Naive thymus-derived CD8-positive, alpha-beta T cell (primary cell): ENCODE data around the gene F2RL1. TPM values are rescaled to one million over a fixed set of nuclear protein-coding genes. Genes with fewer than 3 reads are reported as not detected.
"Not testable (repeated sequence)": the region's sequence is repeated elsewhere in the genome, so short reads cannot be mapped to it uniquely, and the experiment has no call there.

Experiments used
- ATAC-seq, 2 donors: fragments of 150-1000 bp; cut with Tn5 transposase in 1 of 2; sonication (Bioruptor Pico), chemical (Tn5 transposase) in 1 of 2; 1 replicate in 1 of 2; 2 replicates in 1 of 2; pipeline ENCODE4 v1.10.0; 2021; ENCODE audit warnings: mild to moderate bottlenecking in 2 of 2, moderate library complexity in 2 of 2
- POLR2A ChIA-PET: fragments of 350-600 bp; sonication (Branson Sonifier 250); formaldehyde crosslinking; loops from one replicate; lab custom pipeline; 2021; ENCODE audit warnings: antibody characterized with exemption; lab: Charles Lee
- DNase-seq, 10 donors: peaks; one replicate each; pipeline versions ENCODE4 v3.0.0 to v3.0.0-alpha.2; 2020 to 2022
- H3K27ac Mint-ChIP-seq, 10 donors: one replicate each; pipeline ENCODE4 v1.8.0; 2020 to 2022; ENCODE audit warnings: mild to moderate bottlenecking in 10 of 10, mixed read lengths in 10 of 10, moderate library complexity in 4 of 10, inconsistent platforms in 1 of 10
- H3K27me3 Mint-ChIP-seq, 5 donors: one replicate each; pipeline ENCODE4 v1.8.0; 2021 to 2022; ENCODE audit warnings: mixed read lengths in 5 of 5
- H3K36me3 Mint-ChIP-seq, 3 donors: one replicate each; pipeline ENCODE4 v1.8.0; 2020 to 2022; ENCODE audit warnings: mixed read lengths in 3 of 3, mild to moderate bottlenecking in 2 of 3, inconsistent platforms in 1 of 3
- H3K4me1 Mint-ChIP-seq, 4 donors: one replicate each; pipeline ENCODE4 v1.8.0; 2021 to 2022; ENCODE audit warnings: mixed read lengths in 4 of 4
- H3K4me3 Mint-ChIP-seq, 10 donors: one replicate each; pipeline ENCODE4 v1.8.0; 2020 to 2022; ENCODE audit warnings: mild to moderate bottlenecking in 10 of 10, mixed read lengths in 10 of 10, moderate library complexity in 6 of 10, inconsistent platforms in 1 of 10
- H3K9me3 Mint-ChIP-seq, 9 donors: one replicate each; pipeline ENCODE4 v1.8.0; 2020 to 2022; ENCODE audit warnings: mixed read lengths in 9 of 9, mild to moderate bottlenecking in 3 of 9, inconsistent platforms in 1 of 9, moderate library complexity in 1 of 9
- polyA plus RNA-seq, 3 donors: library from polyadenylated mRNA; unstranded; fragments of 300-500 nt; fragmentation: Illumina TruSeq; gene quantifications; one replicate each; pipeline ENCODE4 v1.2.3, GENCODE V29; 2021
- total RNA-seq, 8 experiments: library from RNA in 2 of 8; stranded (reverse) in 2 of 8; gene quantifications; one replicate each; pipeline ENCODE4 v1.2.3 and lab custom pipeline; 2021 to 2026

The F2RL1 gene
- total and polyA plus RNA-seq, 5 experiments from 2014 or later: 0.48 to 4.7 (median 3.1) TPM

DNA sequence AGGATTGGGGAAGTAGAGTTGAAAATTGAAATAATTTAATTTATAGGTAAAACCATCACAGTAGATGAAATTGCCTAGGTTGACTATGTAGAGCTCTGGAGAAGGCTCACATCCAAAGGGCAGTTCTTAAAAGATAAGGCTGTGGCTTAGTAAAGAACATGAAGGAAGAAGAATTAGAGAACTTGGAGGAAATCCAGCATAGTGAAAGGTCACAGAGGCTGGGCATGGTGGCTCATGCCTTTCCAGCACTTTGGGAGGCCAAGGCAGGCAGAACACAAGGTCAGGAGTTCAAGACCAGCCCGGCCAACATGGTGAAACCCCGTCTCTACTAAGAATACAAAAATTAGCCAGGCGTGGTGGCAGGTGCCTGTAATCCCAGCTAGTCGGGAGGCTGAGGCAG, 38.0 kb downstream of the F2RL1 start:
- H3K27me3 Mint-ChIP-seq, POLR2A ChIA-PET: not testable (repeated sequence)
- H3K4me1 Mint-ChIP-seq: peaks cover 15 to 34% (median 27%) of the 10 kb centered on the region in 4 donors

DNA sequence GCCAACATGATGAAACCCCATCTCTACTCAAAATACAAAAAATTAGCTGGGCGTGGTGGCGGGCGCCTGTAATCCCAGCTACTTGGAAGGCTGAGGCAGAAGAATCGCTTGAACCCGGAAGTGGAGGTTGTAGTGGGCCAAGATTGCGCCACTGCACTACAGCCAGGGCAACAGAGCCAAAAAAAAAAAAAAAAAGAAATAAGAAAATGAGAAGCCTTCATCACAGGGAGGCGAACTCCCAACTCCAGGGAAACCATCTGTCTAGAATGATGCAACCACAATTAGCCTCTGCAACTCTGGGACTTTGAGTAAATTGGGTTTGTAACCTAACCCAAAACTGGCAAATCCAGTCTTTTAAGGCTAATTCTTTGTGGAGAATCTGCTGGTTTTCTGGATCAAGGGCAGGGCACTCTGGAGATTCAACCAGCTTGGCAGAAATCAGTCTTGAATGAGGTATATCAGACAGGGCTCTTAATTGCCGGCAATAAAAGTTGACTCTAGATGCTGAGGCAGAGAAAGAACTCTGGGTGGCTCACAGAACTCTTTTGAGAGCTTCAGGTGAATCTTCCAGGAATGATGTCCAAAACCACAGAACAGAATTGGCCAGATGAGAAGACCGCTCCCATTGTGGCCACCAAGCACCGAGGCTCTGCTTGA, 40.9 kb downstream of the F2RL1 start:
- Mint-ChIP-seq H3K36me3 (no peaks in the 10 kb centered on the region), H3K4me3 (no peak overlapping the region), H3K27me3 (no peaks in the 10 kb centered on the region), H3K4me1 (peaks cover 15 to 24% (median 24%) of the 10 kb centered on the region in 4 donors), H3K9me3 (no peaks in the 10 kb centered on the region), H3K27ac (no peak overlapping the region)
- DNase-seq (no peak), ATAC-seq (no peak)
- POLR2A ChIA-PET: no interaction called here

More for the DNA sequence above, 38.0 kb downstream of the F2RL1 start:
- not testable (repeated sequence) for ATAC-seq, DNase-seq, H3K4me3 Mint-ChIP-seq, H3K36me3 Mint-ChIP-seq, H3K9me3 Mint-ChIP-seq
- peak overlapping the region in 7 of 10 donors; percentile 16 to 96 (median 79) for H3K27ac Mint-ChIP-seq

DNA sequence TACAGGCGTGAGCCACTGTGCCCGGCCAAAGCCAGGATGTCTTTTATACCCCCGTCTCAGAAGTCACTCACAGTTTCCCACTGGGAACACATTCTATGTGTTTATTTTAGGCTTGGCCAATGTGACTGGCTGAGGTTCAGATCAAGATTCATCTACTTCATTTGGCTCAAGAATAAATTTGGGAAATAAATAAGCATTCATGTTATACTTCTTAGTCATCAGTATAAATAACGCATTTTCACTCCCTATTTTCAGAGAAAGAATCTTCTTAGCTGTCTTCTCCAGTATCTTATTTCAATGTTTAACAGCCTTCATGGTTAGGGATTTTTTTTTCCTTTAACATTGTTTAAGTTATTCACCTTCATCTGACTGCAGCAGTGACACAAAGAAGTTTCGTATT, 42.8 kb downstream of the F2RL1 start:
- ATAC-seq (no peak), DNase-seq (no peak)
- Mint-ChIP-seq H3K9me3 (no peaks in the 10 kb centered on the region), H3K36me3 (no peaks in the 10 kb centered on the region), H3K4me1 (peaks cover 3 to 5% (median 5%) of the 10 kb centered on the region in 4 donors), H3K27me3 (no peaks in the 10 kb centered on the region), H3K27ac (no peak overlapping the region), H3K4me3 (no peak overlapping the region)
- POLR2A ChIA-PET: no interaction called here

DNA sequence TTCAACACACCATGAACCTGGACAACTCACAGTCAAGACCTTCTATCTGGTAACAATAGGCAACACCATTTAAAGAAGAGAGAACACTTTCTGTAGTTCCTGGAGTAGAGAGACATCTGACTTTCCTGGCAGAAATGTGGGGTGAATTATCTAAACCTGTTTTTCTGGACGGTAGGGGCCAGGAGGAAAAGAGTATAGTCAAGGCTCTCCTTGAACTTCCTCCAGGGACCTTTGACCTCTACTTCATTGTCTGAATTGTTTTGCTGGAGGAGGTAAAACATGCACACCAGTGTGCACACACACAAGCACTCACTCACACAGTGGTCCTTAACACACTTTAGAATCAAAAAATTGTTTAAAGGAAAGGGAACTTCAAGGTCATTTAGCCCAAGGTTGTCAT, 44.2 kb downstream of the F2RL1 start:
- no peak for DNase-seq
- Mint-ChIP-seq H3K4me1 (no peaks in the 10 kb centered on the region), H3K27me3 (no peaks in the 10 kb centered on the region), H3K27ac (no peak overlapping the region), H3K9me3 (no peaks in the 10 kb centered on the region), H3K36me3 (no peaks in the 10 kb centered on the region), H3K4me3 (no peak overlapping the region)
- ATAC-seq: no peak
- POLR2A ChIA-PET: no interaction called here

DNA sequence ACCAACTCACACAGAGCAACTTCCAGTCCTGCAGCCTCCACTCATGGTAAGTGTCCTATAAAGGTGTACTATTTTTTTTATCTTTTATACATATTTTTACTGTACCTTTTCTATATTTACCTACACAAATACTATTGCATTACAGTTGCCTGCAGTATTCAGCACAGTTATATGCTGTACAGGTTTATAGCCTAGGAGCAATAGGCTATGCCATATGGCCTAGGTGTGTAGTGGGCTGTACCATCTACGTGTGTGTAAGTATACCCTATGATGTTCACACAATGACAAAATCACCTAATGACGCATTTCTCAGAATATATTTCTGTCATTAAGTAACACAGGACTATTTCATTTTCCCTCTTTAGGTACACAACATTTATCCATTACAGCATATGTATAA, 47.7 kb downstream of the F2RL1 start:
- ATAC-seq (no peak), DNase-seq (no peak)
- POLR2A ChIA-PET: no interaction called here
- no peaks in the 10 kb centered on the region for H3K27me3 Mint-ChIP-seq
- no peaks in the 10 kb centered on the region for H3K4me1 Mint-ChIP-seq
- no peak overlapping the region for H3K27ac Mint-ChIP-seq
- no peak overlapping the region for H3K4me3 Mint-ChIP-seq
- no peaks in the 10 kb centered on the region for H3K36me3 Mint-ChIP-seq
- no peaks in the 10 kb centered on the region for H3K9me3 Mint-ChIP-seq

DNA sequence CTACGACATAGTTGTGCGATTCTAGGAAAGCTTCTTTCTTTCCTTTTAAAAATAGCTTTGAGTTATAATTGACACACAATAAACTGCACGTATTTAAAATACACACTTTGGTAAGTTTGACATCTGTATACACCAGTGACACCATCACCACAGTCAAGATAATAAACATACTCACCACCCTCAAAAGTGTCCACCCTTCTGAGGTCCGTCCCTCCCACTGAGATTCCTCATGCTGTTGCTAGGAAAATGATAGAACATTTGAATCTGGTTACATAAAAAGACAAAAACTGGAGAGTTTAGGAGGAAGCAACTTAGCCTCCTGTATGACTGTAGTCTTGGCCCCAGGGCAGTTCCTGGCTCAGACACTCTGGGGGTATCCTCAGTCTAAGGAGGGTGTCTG, 48.2 kb downstream of the F2RL1 start:
- H3K36me3 Mint-ChIP-seq: no peaks in the 10 kb centered on the region
- no peak overlapping the region for H3K4me3 Mint-ChIP-seq
- no peaks in the 10 kb centered on the region for H3K9me3 Mint-ChIP-seq
- ATAC-seq (no peak), DNase-seq (no peak)
- no peaks in the 10 kb centered on the region for H3K27me3 Mint-ChIP-seq
- no peak overlapping the region for H3K27ac Mint-ChIP-seq
- POLR2A ChIA-PET: no interaction called here
- H3K4me1 Mint-ChIP-seq: no peaks in the 10 kb centered on the region

DNA sequence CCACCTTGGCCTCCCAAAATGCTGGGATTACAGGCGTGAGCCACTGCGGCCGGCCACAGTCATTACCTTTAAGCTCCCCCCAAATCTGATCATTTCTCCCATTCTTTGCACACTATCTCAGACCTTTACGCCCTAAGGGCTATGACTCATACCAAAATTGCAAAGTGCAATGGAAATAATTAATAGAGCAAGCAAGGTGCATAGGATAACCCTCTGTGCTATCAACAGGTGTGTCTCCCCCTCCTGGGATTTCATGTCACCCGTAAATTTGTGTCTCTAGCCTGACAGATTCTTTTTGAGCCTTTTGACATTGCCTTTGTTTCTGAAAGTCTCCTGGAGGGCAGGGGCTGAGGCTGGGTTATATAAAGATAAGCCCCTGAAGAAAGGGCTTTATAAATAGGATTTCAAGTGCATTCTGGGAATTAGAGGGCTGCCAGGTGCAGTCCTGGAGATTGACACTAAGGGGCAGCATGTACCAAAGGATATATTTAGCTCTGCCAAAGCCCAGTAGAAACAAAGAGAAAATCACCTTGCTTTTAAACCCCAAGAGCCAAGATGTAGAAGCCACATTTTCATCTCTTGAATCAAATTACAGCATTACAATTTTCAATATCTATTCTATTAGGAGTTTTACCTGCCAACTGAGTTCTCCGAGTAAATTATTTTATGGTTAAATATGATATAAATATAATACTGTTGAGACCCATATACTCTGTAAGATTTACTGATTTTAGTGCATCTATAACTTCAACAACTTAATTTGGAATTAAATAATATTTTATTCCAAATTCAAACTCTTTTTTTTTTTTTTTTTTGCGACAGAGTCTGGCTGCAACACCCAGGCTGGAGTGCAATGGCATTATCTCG, 49.2 kb downstream of the F2RL1 start:
- POLR2A ChIA-PET: interaction anchor here (0.7 kb wide), 2 partner anchors 115 to 654 kb away, joined by 3 to 4 read pairs; no protein-coding TSS in a partner anchor
- Mint-ChIP-seq H3K36me3 (no peaks in the 10 kb centered on the region), H3K4me3 (no peak overlapping the region), H3K27ac (no peak overlapping the region), H3K9me3 (no peaks in the 10 kb centered on the region), H3K4me1 (no peaks in the 10 kb centered on the region), H3K27me3 (no peaks in the 10 kb centered on the region)
- DNase-seq: peak; percentile 17 to 71 (median 48)
- peak; percentile 68 to 72 for ATAC-seq

DNA sequence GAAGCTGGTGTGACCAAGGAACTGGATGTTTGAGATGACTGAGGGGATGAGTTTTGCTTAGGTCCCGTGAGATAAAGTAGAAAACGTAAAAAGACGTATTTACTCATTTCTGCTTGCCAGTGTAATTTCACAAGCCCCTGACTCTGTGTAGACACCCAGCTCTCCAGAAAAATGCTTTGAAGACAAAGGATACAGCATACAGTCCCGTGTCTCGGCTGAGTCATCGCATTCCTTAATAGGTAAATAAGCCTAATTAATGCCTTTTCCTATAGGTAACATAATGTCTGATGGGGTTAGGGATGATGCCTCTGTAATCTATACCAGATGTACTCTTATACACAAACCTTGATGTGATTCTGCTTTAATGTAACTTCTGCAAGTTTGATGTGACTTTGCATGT, 51.2 kb downstream of the F2RL1 start:
- no peak overlapping the region for H3K4me3 Mint-ChIP-seq
- H3K9me3 Mint-ChIP-seq: no peaks in the 10 kb centered on the region
- H3K36me3 Mint-ChIP-seq: no peaks in the 10 kb centered on the region
- H3K4me1 Mint-ChIP-seq: peaks cover 0 to 4% (median 2%) of the 10 kb centered on the region in 4 donors
- peaks cover 0 to 3% (median 0%) of the 10 kb centered on the region in 5 donors for H3K27me3 Mint-ChIP-seq
- H3K27ac Mint-ChIP-seq: peak overlapping the region in 1 of 10 donors; percentile 20
- ATAC-seq (no peak), DNase-seq (no peak)
- POLR2A ChIA-PET: no interaction called here

DNA sequence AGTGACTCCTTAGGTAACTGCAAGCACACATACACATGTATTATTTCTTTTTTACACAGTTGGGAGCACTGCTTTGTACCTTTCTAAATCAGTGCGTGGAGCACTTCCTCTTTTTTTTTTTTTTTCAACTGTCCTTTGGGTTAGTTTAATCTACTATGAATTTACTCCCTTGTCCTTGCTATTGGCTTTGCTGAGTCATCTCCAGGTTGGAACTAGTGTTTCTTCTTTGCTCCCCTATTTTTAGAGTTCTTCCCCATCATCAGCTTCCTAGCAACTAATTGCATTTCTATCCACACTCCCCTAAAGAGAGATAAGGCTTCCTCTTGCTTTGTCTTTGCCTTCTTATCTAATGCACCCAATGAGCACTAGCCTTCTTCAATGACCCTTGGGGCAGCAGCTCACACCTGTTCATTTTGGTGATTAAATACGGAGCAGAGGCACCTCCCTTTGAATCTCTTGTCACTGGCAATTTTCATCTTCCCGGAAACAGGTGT, 55.3 kb downstream of the F2RL1 start:
- no peaks in the 10 kb centered on the region for H3K36me3 Mint-ChIP-seq
- H3K27ac Mint-ChIP-seq: no peak overlapping the region
- no peak for ATAC-seq
- H3K4me3 Mint-ChIP-seq: no peak overlapping the region
- DNase-seq: no peak
- peaks cover 0 to 3% (median 0%) of the 10 kb centered on the region in 5 donors for H3K27me3 Mint-ChIP-seq
- H3K4me1 Mint-ChIP-seq: peaks cover 0 to 4% (median 2%) of the 10 kb centered on the region in 4 donors
- no peaks in the 10 kb centered on the region for H3K9me3 Mint-ChIP-seq
- POLR2A ChIA-PET: interaction anchor here (0.6 to 0.7 kb wide), 2 partner anchors 21 to 125 kb away, joined by 3 to 4 read pairs; no protein-coding TSS in a partner anchor

Other genes starting within 250 kb of the F2RL1 start
- gene F2RL2, start 195.6 kb upstream of the F2RL1 start, total RNA-seq: not detected
- under 1 TPM; 0.08 to 0.80 (median 0.70) TPM for gene F2RL2, start 195.6 kb upstream of the F2RL1 start, polyA plus RNA-seq
- 1 to 10 TPM; 1.2 to 2.3 TPM for gene F2R, start 102.9 kb upstream of the F2RL1 start, total RNA-seq
- 10 to 100 TPM in 1 of 3 donors, 1 to 10 TPM in 1, under 1 TPM in 1; 0.65 to 37.3 (median 1.2) TPM for gene F2R, start 102.9 kb upstream of the F2RL1 start, polyA plus RNA-seq
- gene S100Z, start 31.0 kb downstream of the F2RL1 start, total RNA-seq: not detected
- not detected for gene S100Z, start 31.0 kb downstream of the F2RL1 start, polyA plus RNA-seq
- not detected for gene CRHBP, start 134.0 kb downstream of the F2RL1 start, total RNA-seq
- gene CRHBP, start 134.0 kb downstream of the F2RL1 start, polyA plus RNA-seq: not detected
- gene AGGF1, start 211.4 kb downstream of the F2RL1 start, total RNA-seq: 10 to 100 TPM; 29.8 to 30.8 TPM
- 10 to 100 TPM; 24.4 to 35.9 (median 28.9) TPM for gene AGGF1, start 211.4 kb downstream of the F2RL1 start, polyA plus RNA-seq